ENCODE results near the gene ERVH48-1. TPM values are rescaled to one million over a fixed set of nuclear protein-coding genes. Genes with fewer than 3 reads are reported as not detected.

The ERVH48-1 gene
- total and polyA plus RNA-seq, 2 of the 8 experiments (the other 6 are each of a cell fraction or from before 2014, with no cell fraction given) = 4.2 to 17.7 TPM

GRCh38 chr21:42923553-42924432 lies 1.6 kb downstream of the ERVH48-1 start (continued):
- TF ChIP-seq GABPA (IDR thresholded peaks at IDR 0.05; ENCODE audit: borderline replicate concordance, insufficient read depth, low read length) = peak; percentile 31; the same call in 1 of the 2 replicates
- peak; percentile 37; the same call in 1 of the 2 replicates for TF ChIP-seq TBP (IDR thresholded peaks at IDR 0.05; ENCODE audit: low read depth, low read length)
- no peak for TF ChIP-seq HDAC2 (IDR thresholded peaks at IDR 0.05; ENCODE audit: borderline replicate concordance in 1 of 2, low read depth in 2 of 2, low read length in 2 of 2)
- no peak for TF ChIP-seq POU5F1 (IDR thresholded peaks at IDR 0.05; ENCODE audit: low read depth, low read length)
- no peak for TF ChIP-seq GTF2F1 (IDR thresholded peaks at IDR 0.05; ENCODE audit: borderline replicate concordance, low read depth, low read length)
- TF ChIP-seq RXRA (IDR thresholded peaks at IDR 0.05; ENCODE audit: insufficient read depth, low read depth, low read length) = no peak
- TF ChIP-seq POLR2A (IDR thresholded peaks at IDR 0.05; ENCODE audit: control extremely low read depth in 1 of 2, low read depth in 2 of 2, low read length in 2 of 2) = no peak
- no peak for TF ChIP-seq CHD7 (IDR thresholded peaks at IDR 0.05; ENCODE audit: insufficient replicate concordance, low read length)
